ENCODE measurements around the gene PC. TPM values are rescaled to one million over a fixed set of nuclear protein-coding genes. Genes with fewer than 3 reads are reported as not detected.
"Not testable (repeated sequence)": the region's sequence is repeated elsewhere in the genome, so short reads cannot be mapped to it uniquely, and the experiment has no call there.

PC gene
- total RNA-seq, 4 donors from 2014 or later, result 7.3 to 22.5 (median 17.4) TPM

- H3K4me3 ChIP-seq (ENCODE audit: low read depth, poor library complexity, severe bottlenecking), result no peak overlapping the region
- DNase-seq (ENCODE audit: low spot score in 2 of 2), result no peak
- no peak for TF ChIP-seq POLR2A (IDR thresholded peaks at IDR 0.05)
- no peak for TF ChIP-seq CTCF (IDR thresholded peaks at IDR 0.05)
- 64 to 68% methylated on average over 8 of the region's 8 CpGs for whole genome bisulfite sequencing, 2 donors
- intact Hi-C loops (cut with DNase I; ENCODE audit: low total_unique reads), result no loop called here
These were observed 44.2 kb upstream of the PC start for GRCh38 chr11:67002297-67002913.

GRCh38 chr11:67001332-67001731, 43.1 kb upstream of the PC start:
- no peak for DNase-seq (ENCODE audit: low spot score in 2 of 2)
- TF ChIP-seq CTCF (IDR thresholded peaks at IDR 0.05), result no peak
- no peak for TF ChIP-seq POLR2A (IDR thresholded peaks at IDR 0.05)
- H3K4me3 ChIP-seq (ENCODE audit: low read depth, poor library complexity, severe bottlenecking), result no peak overlapping the region
- WGBS, 2 donors, result 93 to 95% methylated on average over 5 of the region's 5 CpGs
- intact Hi-C loops (cut with DNase I; ENCODE audit: low total_unique reads), result no loop called here

GRCh38 chr11:66999555-66999954, 41.4 kb upstream of the PC start:
- no peak for DNase-seq (ENCODE audit: low spot score in 2 of 2)
- intact Hi-C loops (cut with DNase I; ENCODE audit: low total_unique reads), result no loop called here
- no peak overlapping the region for H3K4me3 ChIP-seq (ENCODE audit: low read depth, poor library complexity, severe bottlenecking)
- WGBS, 2 donors, result 91% methylated on average over 7 of the region's 7 CpGs
- TF ChIP-seq POLR2A (IDR thresholded peaks at IDR 0.05), result no peak
- no peak for TF ChIP-seq CTCF (IDR thresholded peaks at IDR 0.05)

GRCh38 chr11:66996609-66997273, 38.6 kb upstream of the PC start:
- no peak for TF ChIP-seq CTCF (IDR thresholded peaks at IDR 0.05)
- no peak for TF ChIP-seq POLR2A (IDR thresholded peaks at IDR 0.05)
- intact Hi-C loops (cut with DNase I; ENCODE audit: low total_unique reads), result no loop called here
- WGBS, 2 donors, result 81% methylated on average over 8 of the region's 8 CpGs
- DNase-seq (ENCODE audit: low spot score in 2 of 2), result no peak
- H3K4me3 ChIP-seq (ENCODE audit: low read depth, poor library complexity, severe bottlenecking), result no peak overlapping the region

- 68 to 75% methylated on average over 2 of the region's 2 CpGs for WGBS, 2 donors
- TF ChIP-seq CTCF (IDR thresholded peaks at IDR 0.05) (no peak), POLR2A (IDR thresholded peaks at IDR 0.05) (no peak)
- no peak overlapping the region for H3K4me3 ChIP-seq (ENCODE audit: low read depth, poor library complexity, severe bottlenecking)
- intact Hi-C loops (cut with DNase I; ENCODE audit: low total_unique reads), result no loop called here
- no peak for DNase-seq (ENCODE audit: low spot score in 2 of 2)
These were observed 33.9 kb upstream of the PC start for GRCh38 chr11:66992041-66992440.

GRCh38 chr11:66989360-66989759, 31.2 kb upstream of the PC start:
- DNase-seq (ENCODE audit: low spot score in 2 of 2); H3K4me3 ChIP-seq (ENCODE audit: low read depth, poor library complexity, severe bottlenecking); intact Hi-C loops (cut with DNase I; ENCODE audit: low total_unique reads): not testable (repeated sequence)
- 88 to 92% methylated on average over 9 of the region's 9 CpGs for WGBS, 2 donors

GRCh38 chr11:66988741-66989140, 30.6 kb upstream of the PC start:
- WGBS, 2 donors, result 91 to 98% methylated on average over 11 to 14 of the region's 28 CpGs
- H3K4me3 ChIP-seq (ENCODE audit: low read depth, poor library complexity, severe bottlenecking); DNase-seq (ENCODE audit: low spot score in 2 of 2); intact Hi-C loops (cut with DNase I; ENCODE audit: low total_unique reads): not testable (repeated sequence)

All from lower leg skin (tissue), 4 donors.